ENCODE results near the gene TMEM214.
A peak's percentile ranks its signal among the peaks of the same experiment; 100 is the strongest.

Gene TMEM214, protein sequence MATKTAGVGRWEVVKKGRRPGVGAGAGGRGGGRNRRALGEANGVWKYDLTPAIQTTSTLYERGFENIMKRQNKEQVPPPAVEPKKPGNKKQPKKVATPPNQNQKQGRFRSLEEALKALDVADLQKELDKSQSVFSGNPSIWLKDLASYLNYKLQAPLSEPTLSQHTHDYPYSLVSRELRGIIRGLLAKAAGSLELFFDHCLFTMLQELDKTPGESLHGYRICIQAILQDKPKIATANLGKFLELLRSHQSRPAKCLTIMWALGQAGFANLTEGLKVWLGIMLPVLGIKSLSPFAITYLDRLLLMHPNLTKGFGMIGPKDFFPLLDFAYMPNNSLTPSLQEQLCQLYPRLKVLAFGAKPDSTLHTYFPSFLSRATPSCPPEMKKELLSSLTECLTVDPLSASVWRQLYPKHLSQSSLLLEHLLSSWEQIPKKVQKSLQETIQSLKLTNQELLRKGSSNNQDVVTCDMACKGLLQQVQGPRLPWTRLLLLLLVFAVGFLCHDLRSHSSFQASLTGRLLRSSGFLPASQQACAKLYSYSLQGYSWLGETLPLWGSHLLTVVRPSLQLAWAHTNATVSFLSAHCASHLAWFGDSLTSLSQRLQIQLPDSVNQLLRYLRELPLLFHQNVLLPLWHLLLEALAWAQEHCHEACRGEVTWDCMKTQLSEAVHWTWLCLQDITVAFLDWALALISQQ

DNA sequence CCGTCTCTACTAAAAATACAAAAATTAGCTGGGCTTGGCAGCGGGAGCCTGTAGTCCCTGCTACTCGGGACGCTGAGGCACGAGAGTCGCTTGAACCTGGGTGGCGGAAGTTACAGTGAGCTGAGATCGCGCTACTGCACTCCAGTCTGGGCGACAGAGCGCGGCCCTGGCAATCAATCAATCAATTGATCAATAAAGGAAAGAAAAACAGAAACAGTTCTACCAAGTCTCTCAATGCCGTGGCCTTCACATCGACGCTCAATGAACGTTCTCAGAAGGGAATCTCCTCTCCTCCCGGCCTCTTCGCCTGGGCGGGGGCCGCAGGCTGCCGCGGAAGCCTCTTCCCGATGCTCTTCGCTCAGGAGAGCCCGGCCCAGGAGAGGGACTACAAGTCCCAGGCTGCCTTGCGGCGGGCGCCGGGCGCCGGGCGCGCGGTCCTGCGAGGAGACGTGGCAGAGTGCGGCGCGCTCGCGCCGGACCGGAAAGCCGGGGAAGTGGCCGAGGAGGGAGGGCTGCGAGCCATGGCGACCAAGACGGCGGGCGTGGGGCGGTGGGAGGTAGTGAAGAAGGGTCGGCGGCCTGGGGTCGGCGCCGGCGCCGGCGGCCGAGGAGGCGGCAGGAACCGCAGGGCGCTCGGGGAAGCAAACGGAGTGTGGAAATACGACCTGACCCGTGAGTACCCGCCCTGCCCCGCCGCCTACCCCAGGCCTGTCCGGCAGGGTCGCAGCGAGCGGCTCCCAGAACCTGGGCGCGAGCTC, at the start of gene TMEM214:
Gene TMEM214, plus strand, starts transcription at position 471 of the 758 bp plus-strand sequence. Its CDS starts 51 bp downstream, at position 522.
- peak; percentile 77 for DNase-seq

DNA sequence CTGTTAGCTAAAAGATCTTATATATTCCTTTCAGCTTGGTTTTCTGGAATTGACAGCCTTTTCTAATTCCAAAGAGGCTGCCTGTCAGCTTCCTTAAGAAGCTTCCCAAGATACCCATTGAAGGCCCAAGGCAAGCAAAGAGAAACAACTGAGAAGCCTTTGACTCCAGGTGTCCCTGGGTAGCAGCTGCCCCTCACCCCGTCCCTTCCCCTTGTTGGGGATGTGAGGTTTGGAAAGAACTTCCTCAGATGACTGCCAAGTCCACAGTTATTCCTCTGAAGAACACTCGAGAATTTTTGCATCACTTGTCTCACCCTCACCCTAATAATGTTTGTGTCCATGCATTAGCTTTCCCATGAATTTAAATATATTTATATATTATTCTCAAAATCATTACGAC, 49.0 kb upstream of the TMEM214 start:
- DNase-seq: no peak

DNA sequence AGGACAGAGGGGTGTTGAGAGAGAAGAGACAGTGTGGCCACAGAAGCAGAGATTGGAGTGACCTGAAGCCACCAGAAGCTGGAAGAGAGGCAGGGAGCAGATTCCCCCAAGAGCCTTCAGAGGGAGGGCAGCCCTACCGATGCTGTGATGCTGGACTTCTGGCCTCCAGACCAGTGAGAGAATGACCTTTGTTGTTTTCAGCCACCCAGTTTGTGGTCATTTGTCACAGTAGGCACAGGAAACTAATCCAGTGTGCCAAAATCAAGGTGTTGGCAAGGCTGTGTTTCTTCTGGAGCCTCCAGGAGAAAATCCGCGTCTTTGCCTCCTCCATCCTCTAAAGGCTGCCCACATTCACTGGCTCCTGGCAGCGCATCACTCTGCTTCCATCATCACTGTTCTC, 47.0 kb upstream of the TMEM214 start:
- no peak for DNase-seq

DNA sequence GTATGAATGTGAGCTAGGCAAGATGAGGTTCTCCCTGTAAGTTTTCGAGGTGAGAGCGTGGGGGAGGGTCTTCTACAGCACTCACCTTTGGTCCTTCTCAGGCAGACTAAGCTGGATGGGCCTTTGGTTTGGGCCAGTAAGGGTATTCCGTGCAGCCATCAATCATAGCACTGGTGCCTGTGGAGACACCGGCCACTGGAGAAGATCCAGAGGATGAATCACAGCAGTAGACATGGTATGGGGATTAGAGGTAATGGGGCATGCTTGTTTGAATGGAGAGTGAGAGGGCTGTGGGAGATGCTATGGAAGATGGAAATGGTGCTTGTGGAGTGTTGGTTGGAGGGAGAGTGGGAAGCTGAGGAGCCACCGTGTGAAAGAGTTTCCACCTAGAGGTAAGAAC, 46.2 kb upstream of the TMEM214 start:
- DNase-seq: no peak

DNA sequence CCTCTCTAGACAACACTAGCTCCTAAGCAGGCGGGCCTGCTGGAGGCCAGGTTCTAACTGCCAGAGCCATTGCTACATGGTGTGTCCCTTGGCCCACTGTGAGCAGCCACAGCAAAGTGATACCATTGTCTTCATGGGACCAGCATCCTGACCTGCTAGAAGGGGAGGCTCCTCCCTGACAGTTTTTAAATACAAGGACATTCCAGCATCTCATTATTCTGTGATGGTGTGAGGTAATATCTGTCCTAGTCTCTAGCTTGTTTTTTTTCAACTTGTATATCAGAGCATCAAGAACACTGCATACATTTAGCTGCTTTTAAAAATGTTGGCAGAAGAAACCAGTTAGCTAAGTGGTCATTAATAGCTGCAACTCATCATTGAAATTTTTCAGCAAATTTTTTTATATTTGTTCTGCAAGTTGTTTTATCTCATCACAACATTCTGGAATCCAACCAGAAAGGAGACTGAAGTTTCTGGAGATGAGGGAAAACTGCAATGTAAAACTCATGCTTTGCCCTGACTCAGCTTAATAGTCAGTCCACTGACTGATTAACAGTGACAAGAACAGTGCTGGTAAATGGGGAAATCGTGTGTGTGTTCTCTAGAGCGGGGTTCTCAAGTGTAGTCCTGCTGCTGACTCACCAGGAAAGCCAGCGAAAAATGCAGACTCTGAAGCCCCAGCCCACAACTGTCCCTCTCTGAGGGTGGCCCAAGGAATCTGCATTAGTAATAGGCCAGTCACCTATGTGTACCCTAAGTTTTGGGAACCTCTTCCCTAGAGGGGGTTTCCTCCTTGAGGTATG, 44.5 kb upstream of the TMEM214 start:
- DNase-seq: no peak

DNA sequence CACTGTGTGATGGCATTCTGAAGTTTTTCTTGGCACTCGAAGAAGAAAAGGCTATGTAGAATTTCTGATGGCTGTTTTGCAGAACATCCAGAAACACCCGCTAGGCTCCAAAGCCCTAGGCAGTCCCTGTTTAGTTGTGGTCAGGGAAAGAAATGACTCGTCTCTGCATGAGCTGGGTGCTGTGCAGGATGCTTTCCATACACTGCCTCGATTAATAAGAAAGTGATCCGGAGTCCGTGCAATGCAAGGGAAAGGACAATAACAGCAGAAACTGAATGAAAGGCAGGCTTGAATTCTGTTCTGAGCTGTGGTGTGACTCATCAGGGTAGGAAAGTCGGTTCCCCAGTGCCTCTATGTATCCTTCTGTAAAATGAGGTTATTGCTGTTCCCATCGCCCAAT, 43.6 kb upstream of the TMEM214 start:
- DNase-seq: no peak

DNA sequence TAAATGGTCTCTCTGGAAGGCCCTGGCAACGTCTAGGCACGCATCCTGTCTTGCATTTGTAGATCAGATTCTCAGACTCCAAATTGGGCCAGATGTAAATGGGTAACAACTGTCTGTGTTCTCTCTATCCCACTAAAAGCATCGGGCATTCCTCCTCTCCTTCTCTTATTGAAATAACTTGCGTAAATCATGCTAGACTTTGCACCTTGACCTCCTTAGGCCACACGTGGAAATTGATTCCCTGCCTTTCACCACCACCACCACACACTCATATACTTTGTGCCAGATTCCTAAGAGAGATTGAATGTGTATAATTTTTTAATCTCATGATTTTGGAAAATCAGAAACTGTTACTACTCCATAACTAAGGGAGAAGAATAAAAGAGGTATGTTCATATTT, 41.0 kb upstream of the TMEM214 start:
- no peak for DNase-seq

DNA sequence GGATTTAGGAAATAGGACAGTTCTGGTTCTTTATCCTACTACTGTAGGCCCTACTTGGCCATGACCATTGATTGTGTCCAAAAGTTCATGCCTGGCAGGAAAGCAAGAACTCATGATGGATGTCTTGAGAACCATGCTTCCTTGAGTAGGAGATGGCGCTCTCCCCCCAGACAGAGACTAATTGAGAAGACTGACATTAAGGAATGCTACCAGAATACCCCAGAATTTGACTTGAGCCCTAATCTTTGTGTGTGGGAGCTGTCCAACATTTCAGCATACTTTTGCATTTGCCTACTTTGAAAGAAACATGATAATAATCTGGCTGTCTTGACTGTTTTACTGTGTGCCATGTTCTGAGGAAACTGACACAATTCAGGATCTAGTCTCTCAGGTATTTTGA, 39.0 kb upstream of the TMEM214 start:
- no peak for DNase-seq

DNA sequence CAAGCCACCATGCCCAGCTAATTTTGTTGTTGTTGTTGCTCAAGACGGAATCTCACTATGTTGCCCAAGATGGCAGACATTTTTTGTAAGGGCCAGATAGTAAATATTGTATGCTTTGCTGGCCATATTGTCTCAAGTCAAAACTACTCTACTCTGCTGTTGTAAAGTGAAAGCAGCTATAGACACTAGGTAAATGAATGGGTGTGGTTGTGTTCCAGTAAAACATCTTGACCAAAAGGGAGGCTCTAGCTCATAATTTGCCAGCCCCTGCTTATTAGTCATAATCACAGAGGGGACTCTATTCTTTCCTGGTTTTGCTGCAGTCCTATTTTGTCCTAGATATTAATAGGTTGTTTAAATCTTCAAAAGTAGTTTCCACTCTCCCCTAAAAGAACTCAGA, 37.8 kb upstream of the TMEM214 start:
- DNase-seq: no peak

DNA sequence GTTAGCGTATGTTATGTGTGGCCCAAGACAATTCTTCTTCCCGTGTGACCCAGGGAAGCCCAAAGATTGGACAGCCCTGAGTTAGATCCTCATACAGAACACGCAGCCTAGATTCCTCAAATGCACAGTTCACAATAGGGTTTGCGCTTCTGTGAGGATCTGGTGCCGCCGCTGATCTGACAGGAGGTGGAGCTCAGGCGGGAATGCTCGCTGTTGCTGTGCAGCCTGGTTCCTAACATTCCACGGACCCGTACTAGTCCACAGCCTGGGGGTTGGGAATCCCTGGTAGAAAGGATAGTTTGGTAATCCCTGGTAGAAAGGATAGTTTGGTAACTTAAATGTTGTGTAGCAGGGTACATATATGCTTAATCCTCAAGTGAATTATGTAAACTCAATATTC, 35.4 kb upstream of the TMEM214 start:
- no peak for DNase-seq

DNA sequence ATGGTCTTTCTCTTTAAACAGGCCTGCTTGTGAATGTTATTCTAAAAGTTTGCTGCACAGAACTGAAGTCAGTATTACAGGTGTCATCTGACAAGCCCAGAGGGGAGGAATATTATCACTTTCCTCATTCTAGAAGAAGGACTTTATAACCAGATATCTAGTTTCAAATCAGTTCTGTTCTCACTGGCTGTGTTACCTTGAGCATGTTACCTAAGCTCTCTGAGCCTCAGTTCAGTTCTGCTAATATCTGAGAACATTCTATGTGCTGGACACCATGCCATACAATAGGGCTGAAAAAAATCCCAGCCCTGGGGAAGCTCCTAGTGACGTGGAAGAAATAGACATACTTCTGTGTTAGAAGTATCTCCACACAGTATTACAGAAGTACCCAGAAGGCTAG, 34.4 kb upstream of the TMEM214 start:
- DNase-seq: no peak

DNA sequence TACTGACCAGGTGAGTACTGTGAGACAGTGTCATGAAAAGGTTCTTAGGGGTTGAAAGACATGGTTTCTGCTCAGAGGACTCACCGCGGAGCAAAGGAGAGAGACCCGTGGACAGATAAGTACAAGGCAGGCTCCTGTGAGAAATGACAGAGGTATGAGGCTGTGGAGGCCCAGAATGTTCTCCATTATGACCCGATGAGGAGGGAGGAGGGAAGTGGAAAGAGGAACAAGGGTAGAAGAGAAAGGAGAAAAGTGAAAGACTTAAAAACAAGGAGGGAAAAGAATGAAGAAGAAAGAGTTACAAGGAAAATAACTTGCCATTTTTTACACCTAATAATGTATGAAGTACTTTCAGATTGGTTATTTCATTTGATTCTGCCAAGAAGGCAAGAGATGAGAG, 32.5 kb upstream of the TMEM214 start:
- DNase-seq: peak; percentile 48

DNA sequence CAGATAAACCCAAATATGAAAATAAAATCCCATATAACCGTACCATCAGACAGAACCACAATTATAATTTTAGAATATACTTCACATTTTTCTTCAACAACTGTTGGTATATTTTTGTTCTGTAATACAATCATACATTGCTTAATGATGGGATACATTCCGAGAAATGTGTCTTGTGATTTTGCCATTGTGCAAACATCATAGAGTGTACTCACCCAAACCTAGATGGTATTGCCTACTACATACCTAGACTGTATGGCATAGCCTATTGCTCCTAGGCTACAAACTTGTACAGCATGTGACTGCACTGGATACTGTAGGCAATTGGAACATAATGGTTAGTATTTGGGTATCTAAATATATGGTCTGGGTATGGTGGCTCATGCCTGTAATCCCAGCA, 31.8 kb upstream of the TMEM214 start:
- no peak for DNase-seq

DNA sequence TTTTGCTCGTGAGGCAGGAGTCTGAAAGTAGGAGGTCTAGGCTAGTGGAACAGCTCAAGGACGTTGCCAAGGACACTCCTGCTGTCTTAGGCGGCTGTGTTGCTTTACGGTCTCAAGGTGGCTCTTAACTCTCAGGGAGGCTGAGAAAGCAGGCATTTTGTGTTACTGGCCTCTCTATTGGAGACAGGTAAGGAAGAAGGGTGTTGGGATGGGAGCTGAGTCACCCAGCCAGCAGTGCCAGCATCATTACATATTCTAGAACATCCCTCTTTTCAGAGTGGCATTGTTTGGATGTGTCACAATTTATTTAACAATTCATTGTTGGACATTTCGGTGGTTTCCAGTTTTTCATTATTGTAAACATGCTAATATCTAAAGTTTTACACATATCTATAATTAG, 30.8 kb upstream of the TMEM214 start:
- DNase-seq: no peak

DNA sequence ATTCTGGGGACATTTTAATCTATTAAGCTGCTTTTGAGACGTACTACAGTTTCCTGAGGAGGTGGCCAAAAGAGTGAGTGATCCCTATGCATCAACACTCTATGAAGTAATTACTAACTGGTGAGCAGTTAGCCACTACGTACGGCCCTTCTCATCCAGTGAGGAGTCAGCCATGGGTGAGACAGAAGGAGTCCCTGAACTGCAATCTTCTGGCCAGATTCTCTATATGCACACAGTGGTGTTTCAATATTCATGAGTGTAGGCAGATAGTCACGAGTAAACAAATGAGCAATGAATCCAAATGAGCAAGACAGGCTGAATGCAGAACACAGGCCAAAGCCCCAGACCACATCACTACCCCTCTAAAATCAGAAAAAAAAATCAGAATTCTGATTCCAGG, 29.8 kb upstream of the TMEM214 start:
- DNase-seq: no peak

DNA sequence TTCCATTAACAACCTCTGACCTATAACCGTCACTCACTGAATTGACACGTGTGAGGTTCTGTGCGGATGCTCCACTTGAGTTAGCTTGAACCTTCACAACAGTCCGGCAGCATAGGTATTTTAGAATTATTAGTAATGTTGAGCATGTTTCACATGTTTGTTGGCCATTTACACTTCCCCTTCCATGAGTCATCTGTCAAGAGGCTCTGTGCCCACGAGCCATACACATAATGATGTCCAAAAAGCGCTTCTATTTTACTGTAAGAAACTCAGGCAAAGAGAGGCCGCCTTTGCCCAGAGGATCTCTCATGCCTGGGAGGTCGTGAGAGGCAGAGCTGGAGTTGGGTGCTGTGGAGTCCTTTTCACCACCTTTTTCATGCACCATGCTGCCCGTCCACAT, 28.9 kb upstream of the TMEM214 start:
- DNase-seq: peak; percentile 69

DNA sequence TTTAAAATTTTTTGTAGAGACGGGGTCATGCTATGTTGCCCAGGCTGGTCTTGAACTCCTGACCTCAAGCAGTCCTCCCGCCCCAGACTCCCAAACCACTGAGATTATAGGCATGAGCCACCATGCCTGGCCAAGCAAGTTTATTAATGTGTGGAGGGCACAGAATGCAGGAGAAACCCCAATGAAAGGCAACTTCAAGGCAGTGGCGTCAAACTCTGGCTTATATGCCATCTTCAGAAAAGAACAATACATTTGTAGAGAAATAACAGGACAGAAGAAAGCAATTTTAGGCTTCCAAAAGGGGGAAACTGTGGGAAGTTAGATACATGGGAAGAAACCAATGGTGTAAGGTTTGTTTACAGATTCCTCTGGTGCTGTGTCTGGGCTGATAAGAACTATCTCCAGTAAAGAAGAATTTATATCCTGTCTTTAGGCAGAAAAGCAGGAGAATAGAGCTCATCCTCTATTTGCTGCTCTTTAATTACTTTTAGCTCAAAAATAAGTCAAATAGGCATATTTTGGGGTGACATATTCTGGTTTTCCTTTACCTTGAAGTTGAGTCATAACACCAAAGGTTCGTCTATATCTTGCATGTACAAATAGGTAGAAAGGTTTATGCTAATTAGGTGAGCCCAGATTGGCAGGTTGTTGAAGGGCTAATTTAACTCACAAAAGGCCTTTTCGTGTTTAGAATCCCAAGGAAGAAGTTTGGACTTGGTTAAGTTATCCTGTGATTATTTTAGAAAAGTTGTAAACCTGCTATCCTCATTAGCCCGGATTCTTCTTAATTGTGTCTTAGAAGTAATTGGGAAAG, 26.0 kb upstream of the TMEM214 start:
- DNase-seq: no peak

DNA sequence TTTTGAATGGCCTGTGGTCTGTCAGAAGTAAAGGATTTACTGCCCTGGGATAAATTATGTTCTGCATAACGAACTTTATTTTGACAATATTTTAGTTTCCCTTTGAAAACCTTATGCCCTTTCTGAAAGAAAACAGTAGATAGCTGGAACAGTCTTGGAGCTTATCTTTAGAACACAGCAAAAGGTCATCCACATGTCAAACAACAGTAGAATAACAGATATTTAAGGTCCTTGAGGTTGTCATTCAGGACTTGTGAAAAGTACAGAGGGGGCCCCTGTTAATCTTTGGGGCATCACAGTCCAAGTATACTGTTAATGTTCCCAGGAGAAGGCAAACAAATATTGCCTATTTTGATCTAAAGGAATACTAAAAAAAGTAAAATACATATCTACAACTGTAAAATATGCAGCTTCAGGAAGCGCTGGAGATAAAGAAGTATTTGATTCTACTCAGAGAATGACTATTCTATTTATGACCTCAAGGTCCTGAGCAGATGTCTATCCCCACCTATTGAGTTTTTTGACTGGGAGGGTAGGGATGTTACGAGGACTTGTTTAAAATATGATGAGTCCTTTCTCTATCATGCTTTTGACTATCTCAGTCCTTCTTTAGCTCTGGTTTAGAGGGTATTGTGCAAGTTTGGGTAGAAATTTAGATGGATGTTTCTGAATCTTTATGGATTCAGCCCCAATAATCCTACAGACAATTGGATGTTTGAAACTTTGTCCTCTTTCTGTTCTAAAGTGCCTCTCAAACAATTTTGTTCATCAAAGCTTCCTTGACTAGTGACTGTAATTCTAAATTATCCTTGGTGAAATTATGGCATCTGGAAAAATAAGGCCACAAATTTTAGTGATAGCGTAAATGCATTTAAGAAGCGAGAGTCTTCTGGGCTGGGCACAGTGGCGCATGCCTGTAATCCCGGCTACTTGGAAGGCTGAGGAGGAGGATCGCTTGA, 25.1 kb upstream of the TMEM214 start:
- no peak for DNase-seq

DNA sequence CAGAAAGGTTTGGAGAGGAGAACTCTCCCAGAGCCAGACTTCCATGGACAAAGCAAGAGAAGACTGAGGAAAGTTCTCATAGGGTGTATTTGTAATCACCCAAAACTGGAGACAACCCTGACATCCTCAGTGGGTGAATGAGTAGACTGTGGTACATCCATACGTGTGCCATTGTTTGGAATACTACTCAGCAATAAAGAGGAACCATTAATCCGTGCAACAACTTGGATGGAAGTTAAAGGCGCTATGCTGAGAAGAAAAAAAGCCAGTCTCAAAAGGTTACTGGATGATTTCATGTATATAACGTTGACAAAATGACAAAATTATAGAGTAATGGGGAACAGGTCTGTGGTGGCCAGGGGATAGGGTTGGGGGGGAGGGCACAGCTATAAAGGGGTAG, 24.1 kb upstream of the TMEM214 start:
- no peak for DNase-seq

DNA sequence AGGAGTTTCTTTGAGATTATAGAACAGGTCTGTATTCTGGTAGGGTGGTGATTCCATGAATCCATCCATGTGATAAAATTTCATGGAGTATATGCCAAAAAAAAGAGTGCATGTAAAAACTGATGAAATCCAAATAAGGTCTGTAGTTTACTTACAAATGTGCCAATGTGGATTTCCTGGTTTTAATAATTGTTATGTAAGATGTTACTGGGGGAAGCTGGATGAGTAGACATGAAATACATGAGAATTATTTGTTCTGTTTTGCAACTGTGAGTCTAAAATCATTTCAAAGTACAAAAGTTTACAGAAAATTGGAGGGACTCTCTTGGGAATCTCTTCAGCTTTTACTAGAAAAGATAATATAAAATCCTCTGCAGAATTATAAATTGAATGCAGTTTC, 23.7 kb upstream of the TMEM214 start:
- no peak for DNase-seq

DNA sequence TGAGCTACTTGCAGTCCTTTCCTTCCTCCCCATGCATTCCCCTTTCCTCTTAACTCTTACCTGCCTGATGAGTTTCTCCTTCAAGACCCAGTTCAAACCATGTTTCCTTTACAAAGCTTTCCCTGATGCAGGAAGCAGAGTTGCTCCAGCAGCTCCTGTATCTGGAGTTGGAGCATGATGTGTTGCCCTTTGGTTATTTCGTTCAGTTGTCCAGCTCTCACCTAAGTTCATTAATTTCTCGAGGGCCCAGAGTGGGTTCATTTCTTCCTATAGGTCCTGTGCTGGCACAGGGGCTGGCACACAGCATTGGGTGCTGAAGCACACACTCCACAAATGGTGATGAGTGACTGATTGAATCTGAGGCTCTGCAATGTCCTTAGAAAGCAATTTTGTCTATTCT, 23.0 kb upstream of the TMEM214 start:
- no peak for DNase-seq
